ENCODE measurements around the gene NAGPA.
"Not testable (repeated sequence)": the region's sequence is repeated elsewhere in the genome, so short reads cannot be mapped to it uniquely, and the experiment has no call there.

The NAGPA gene

GRCh38 chr16:5033256-5034166, at the start of gene NAGPA:
Gene NAGPA, minus strand, starts transcription at chr16:5033935. Its CDS starts 21 bp downstream, at chr16:5033914.
- H3K9me3 Mint-ChIP-seq = no peaks in the 10 kb centered on the region
- H3K27ac Mint-ChIP-seq = peak within 1 kb of the TSS; percentile 92
- peak within 1 kb of the TSS; percentile 83 for H3K4me3 Mint-ChIP-seq

GRCh38 chr16:5080996-5081395, 47.3 kb upstream of the NAGPA start:
- not testable (repeated sequence) for H3K4me3 Mint-ChIP-seq; H3K4me1 Mint-ChIP-seq (ENCODE audit: low read depth); H3K9me3 Mint-ChIP-seq; H3K27me3 Mint-ChIP-seq; DNase-seq; H3K27ac Mint-ChIP-seq
- H3K36me3 Mint-ChIP-seq (ENCODE audit: low read depth) = peaks cover 90% of the 10 kb centered on the region

More at GRCh38 chr16:5033256-5034166, at the start of gene NAGPA:
- Mint-ChIP-seq H3K27me3 (no peaks in the 10 kb centered on the region), H3K36me3 (ENCODE audit: low read depth) (peaks cover 24% of the 10 kb centered on the region), H3K4me1 (ENCODE audit: low read depth) (peaks cover 22% of the 10 kb centered on the region)
- peak; percentile 88 for DNase-seq

- H3K4me1 Mint-ChIP-seq (ENCODE audit: low read depth); H3K4me3 Mint-ChIP-seq; H3K27me3 Mint-ChIP-seq; H3K27ac Mint-ChIP-seq; H3K9me3 Mint-ChIP-seq; DNase-seq: not testable (repeated sequence)
- H3K36me3 Mint-ChIP-seq (ENCODE audit: low read depth) = peaks cover 91% of the 10 kb centered on the region
Observed at GRCh38 chr16:5080461-5080860, 46.7 kb upstream of the NAGPA start.

GRCh38 chr16:5078626-5079025, 44.9 kb upstream of the NAGPA start:
- no peak for DNase-seq
- no peak overlapping the region for H3K4me3 Mint-ChIP-seq
- H3K36me3 Mint-ChIP-seq (ENCODE audit: low read depth) = peaks cover 87% of the 10 kb centered on the region
- no peak overlapping the region for H3K27ac Mint-ChIP-seq
- peaks cover 2% of the 10 kb centered on the region for H3K4me1 Mint-ChIP-seq (ENCODE audit: low read depth)
- no peaks in the 10 kb centered on the region for H3K9me3 Mint-ChIP-seq
- no peaks in the 10 kb centered on the region for H3K27me3 Mint-ChIP-seq

GRCh38 chr16:5077304-5077703, 43.6 kb upstream of the NAGPA start:
- H3K4me1 Mint-ChIP-seq (ENCODE audit: low read depth) = peaks cover 14% of the 10 kb centered on the region
- peaks cover 83% of the 10 kb centered on the region for H3K36me3 Mint-ChIP-seq (ENCODE audit: low read depth)

GRCh38 chr16:5075637-5076036, 41.9 kb upstream of the NAGPA start:
- peaks cover 28% of the 10 kb centered on the region for H3K4me1 Mint-ChIP-seq (ENCODE audit: low read depth)
- no peak overlapping the region for H3K4me3 Mint-ChIP-seq
- H3K27me3 Mint-ChIP-seq = no peaks in the 10 kb centered on the region
- H3K36me3 Mint-ChIP-seq (ENCODE audit: low read depth) = peaks cover 78% of the 10 kb centered on the region
- no peaks in the 10 kb centered on the region for H3K9me3 Mint-ChIP-seq
- no peak overlapping the region for H3K27ac Mint-ChIP-seq
- DNase-seq = no peak

More at GRCh38 chr16:5077304-5077703, 43.6 kb upstream of the NAGPA start:
- no peak for DNase-seq
- H3K27me3 Mint-ChIP-seq = no peaks in the 10 kb centered on the region
- H3K9me3 Mint-ChIP-seq = no peaks in the 10 kb centered on the region
- H3K4me3 Mint-ChIP-seq = no peak overlapping the region
- no peak overlapping the region for H3K27ac Mint-ChIP-seq

GRCh38 chr16:5073771-5074170, 40.0 kb upstream of the NAGPA start:
- not testable (repeated sequence) for H3K27me3 Mint-ChIP-seq, H3K27ac Mint-ChIP-seq, DNase-seq, H3K9me3 Mint-ChIP-seq, H3K4me3 Mint-ChIP-seq
- peaks cover 30% of the 10 kb centered on the region for H3K4me1 Mint-ChIP-seq (ENCODE audit: low read depth)
- peaks cover 61% of the 10 kb centered on the region for H3K36me3 Mint-ChIP-seq (ENCODE audit: low read depth)

- no peak for DNase-seq
- H3K27ac Mint-ChIP-seq = peak overlapping the region; percentile 97
- peak overlapping the region; percentile 99 for H3K4me3 Mint-ChIP-seq
- H3K36me3 Mint-ChIP-seq (ENCODE audit: low read depth) = peaks cover 56% of the 10 kb centered on the region
- H3K27me3 Mint-ChIP-seq = no peaks in the 10 kb centered on the region
- H3K9me3 Mint-ChIP-seq = no peaks in the 10 kb centered on the region
- peaks cover 30% of the 10 kb centered on the region for H3K4me1 Mint-ChIP-seq (ENCODE audit: low read depth)
Observed at GRCh38 chr16:5073279-5073629, 39.5 kb upstream of the NAGPA start.

GRCh38 chr16:5072334-5073278, 38.9 kb upstream of the NAGPA start:
- H3K9me3 Mint-ChIP-seq = no peaks in the 10 kb centered on the region
- DNase-seq = no peak
- H3K36me3 Mint-ChIP-seq (ENCODE audit: low read depth) = peaks cover 50% of the 10 kb centered on the region
- H3K4me1 Mint-ChIP-seq (ENCODE audit: low read depth) = peaks cover 30% of the 10 kb centered on the region
- H3K4me3 Mint-ChIP-seq = peak overlapping the region; percentile 99
- peak overlapping the region; percentile 97 for H3K27ac Mint-ChIP-seq
- no peaks in the 10 kb centered on the region for H3K27me3 Mint-ChIP-seq

GRCh38 chr16:5071681-5072333, 38.1 kb upstream of the NAGPA start, which contains the start of gene ALG1:
Gene ALG1, plus strand, starts transcription at chr16:5071843. Its CDS starts 7 bp downstream, at chr16:5071850.
- peak; percentile 92 for DNase-seq
- Mint-ChIP-seq H3K4me1 (ENCODE audit: low read depth) (peaks cover 30% of the 10 kb centered on the region), H3K4me3 (peak within 1 kb of the TSS; percentile 99), H3K27me3 (no peaks in the 10 kb centered on the region), H3K27ac (peak within 1 kb of the TSS; percentile 97), H3K9me3 (no peaks in the 10 kb centered on the region), H3K36me3 (ENCODE audit: low read depth) (peaks cover 44% of the 10 kb centered on the region)

GRCh38 chr16:5071341-5071680, 37.6 kb upstream of the NAGPA start:
- no peaks in the 10 kb centered on the region for H3K27me3 Mint-ChIP-seq
- peaks cover 30% of the 10 kb centered on the region for H3K4me1 Mint-ChIP-seq (ENCODE audit: low read depth)
- peak overlapping the region; percentile 99 for H3K4me3 Mint-ChIP-seq
- peak overlapping the region; percentile 97 for H3K27ac Mint-ChIP-seq
- H3K36me3 Mint-ChIP-seq (ENCODE audit: low read depth) = peaks cover 41% of the 10 kb centered on the region
- no peaks in the 10 kb centered on the region for H3K9me3 Mint-ChIP-seq
- no peak for DNase-seq

GRCh38 chr16:5070431-5071186, 36.9 kb upstream of the NAGPA start:
- Mint-ChIP-seq H3K9me3 (no peaks in the 10 kb centered on the region), H3K4me3 (peak overlapping the region; percentile 9), H3K36me3 (ENCODE audit: low read depth) (peaks cover 34% of the 10 kb centered on the region), H3K4me1 (ENCODE audit: low read depth) (peaks cover 30% of the 10 kb centered on the region), H3K27me3 (no peaks in the 10 kb centered on the region), H3K27ac (peak overlapping the region; percentile 97)
- no peak for DNase-seq

GRCh38 chr16:5069854-5070253, 36.1 kb upstream of the NAGPA start:
- H3K27me3 Mint-ChIP-seq = no peaks in the 10 kb centered on the region
- H3K27ac Mint-ChIP-seq = no peak overlapping the region
- H3K4me1 Mint-ChIP-seq (ENCODE audit: low read depth) = peaks cover 30% of the 10 kb centered on the region
- H3K36me3 Mint-ChIP-seq (ENCODE audit: low read depth) = peaks cover 27% of the 10 kb centered on the region
- H3K9me3 Mint-ChIP-seq = no peaks in the 10 kb centered on the region
- DNase-seq = no peak
- H3K4me3 Mint-ChIP-seq = no peak overlapping the region

- no peak overlapping the region for H3K27ac Mint-ChIP-seq
- no peak overlapping the region for H3K4me3 Mint-ChIP-seq
- peaks cover 28% of the 10 kb centered on the region for H3K4me1 Mint-ChIP-seq (ENCODE audit: low read depth)
- no peaks in the 10 kb centered on the region for H3K9me3 Mint-ChIP-seq
- H3K36me3 Mint-ChIP-seq (ENCODE audit: low read depth) = peaks cover 19% of the 10 kb centered on the region
- H3K27me3 Mint-ChIP-seq = no peaks in the 10 kb centered on the region
- no peak for DNase-seq
Observed at GRCh38 chr16:5069048-5069447, 35.3 kb upstream of the NAGPA start.
